Astrocyte (in vitro differentiated cells and primary cell): ENCODE data around the gene ZIC1.

Experiments
- CTCF ChIP-seq: IDR thresholded peaks from 2 replicates; pipeline ENCODE4 v1.5.1; 2011; ENCODE audit warnings: low read depth, mild to moderate bottlenecking, inconsistent platforms, low read length, moderate library complexity; ENCODE audit not compliant: insufficient read depth
- EZH2 ChIP-seq: IDR thresholded peaks from 2 replicates; pipeline ENCODE4 v1.6.1; 2012; ENCODE audit warnings: mild to moderate bottlenecking, low read length, inconsistent platforms; ENCODE audit not compliant: insufficient read depth

DNA sequence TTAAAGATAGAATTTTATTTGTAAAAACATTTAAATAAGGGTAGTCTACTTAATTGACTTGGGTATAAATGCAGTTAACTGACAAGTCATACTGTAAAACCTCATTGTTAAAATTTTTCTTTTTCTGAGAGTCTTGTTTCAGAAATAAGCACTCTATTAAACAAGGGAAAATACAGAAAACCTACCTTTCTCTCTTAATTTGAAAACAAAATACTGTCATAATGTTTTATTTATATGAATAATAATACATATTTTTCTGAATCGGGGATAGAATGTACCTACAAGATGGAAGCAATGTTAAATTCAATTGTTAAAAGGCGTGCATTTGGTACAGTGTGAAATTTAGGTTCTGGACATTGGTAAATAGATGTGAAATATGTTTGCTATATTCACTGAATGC, 17.8 kb downstream of the ZIC1 start:
- TF ChIP-seq CTCF (no peak), EZH2 (no peak)
